H1 (cell line): ENCODE measurements around the gene EIF3B. TPM values are rescaled to one million over a fixed set of nuclear protein-coding genes. Genes with fewer than 3 reads are reported as not detected.

Source experiments
- ASH2L ChIP-seq: fragments of 200-600, 300-600 bp; sonication (generic); IDR thresholded peaks from one replicate; pipeline ENCODE4 v1.7.1; 2017; ENCODE audit warnings: low read length
- BACH1 ChIP-seq: IDR thresholded peaks from 2 replicates; pipeline ENCODE4 v1.6.1; 2012; ENCODE audit warnings: low read length, improper control_type of control experiment
- CHD7 ChIP-seq: fragments of 300-600 bp; sonication (generic); IDR thresholded peaks from 2 replicates; pipeline ENCODE4 v1.7.1; 2012; ENCODE audit warnings: low read length, moderate library complexity, mild to moderate bottlenecking, inconsistent platforms; ENCODE audit not compliant: insufficient replicate concordance
- CTCF ChIP-seq, 3 experiments: IDR thresholded peaks; 1 replicate in 2 of 3; 2 replicates in 1 of 3; pipeline versions ENCODE4 v1.5.1 to v1.6.1; 2011; ENCODE audit warnings: low read length in 3 of 3, mild to moderate bottlenecking in 3 of 3, inconsistent platforms in 2 of 3, low read depth in 1 of 3, moderate library complexity in 1 of 3; ENCODE audit not compliant: insufficient read depth in 1 of 3; ENCODE audit errors: control extremely low read depth in 1 of 3
- FOSL1 ChIP-seq: IDR thresholded peaks from 2 replicates; pipeline ENCODE4 v1.6.1; 2011; ENCODE audit warnings: mild to moderate bottlenecking, low read depth, low read length, moderate library complexity; ENCODE audit not compliant: insufficient read depth
- MAFK ChIP-seq: IDR thresholded peaks from 2 replicates; pipeline ENCODE4 v1.6.1; 2012; ENCODE audit warnings: low read depth, mild to moderate bottlenecking, improper control_type of control experiment, low read length
- PHF8 ChIP-seq: fragments of 200-600 bp; sonication (generic); conservative IDR thresholded peaks from 2 replicates; pipeline ENCODE4 v1.7.1; 2012; ENCODE audit warnings: low read depth, mild to moderate bottlenecking, inconsistent platforms, low read length, moderate library complexity
- SIX5 ChIP-seq: IDR thresholded peaks from 2 replicates; pipeline ENCODE4 v1.6.1; 2011; ENCODE audit warnings: mild to moderate bottlenecking, low read depth, low read length
- TAF1 ChIP-seq: IDR thresholded peaks from 2 replicates; pipeline ENCODE4 v1.6.1; 2011; ENCODE audit warnings: mild to moderate bottlenecking, low read depth, low read length
- TEAD4 ChIP-seq: IDR thresholded peaks from 2 replicates; pipeline ENCODE4 v1.6.1; 2012; ENCODE audit warnings: low read depth, low read length, inconsistent platforms, mixed read lengths
- polyA plus RNA-seq, 7 experiments: library from polyadenylated mRNA; depleted of rRNA in 3 of 7; stranded (reverse) in 5 of 7; unstranded in 2 of 7; fragments of >200 nt in 5 of 7; fragments of 200-250 nt in 2 of 7; gene quantifications; 1 replicate in 5 of 7; 2 replicates in 1 of 7; 4 replicates in 1 of 7; pipeline versions ENCODE4 v1.2.1 to v1.2.3, GENCODE V29; 2011 to 2013; ENCODE audit warnings: missing spikeins in 2 of 7, mixed read lengths in 2 of 7
- total RNA-seq: library from RNA; stranded (reverse); fragmentation: NEBNext Ultra II Directional; extraction: Animal tissue kit (Norgen Biotek cat#: 25700); gene quantifications from 2 replicates; pipeline ENCODE4 v1.2.1, GENCODE V29; 2021

EIF3B gene
- total and polyA plus RNA-seq, 2 of the 8 experiments (the other 6 are each of a cell fraction or from before 2014, with no cell fraction given), result 167 to 316 TPM

- TF ChIP-seq CHD7, result no peak
- no peak for TF ChIP-seq MAFK
- TF ChIP-seq BACH1, result no peak
- TF ChIP-seq CTCF (IDR thresholded peaks at IDR 0.05; ENCODE audit: control extremely low read depth in 1 of 3, insufficient read depth in 1 of 3, low read depth in 1 of 3, low read length in 3 of 3), result no peak
- TF ChIP-seq TAF1, result no peak
- no peak for TF ChIP-seq TEAD4
- TF ChIP-seq SIX5, result no peak
- no peak for TF ChIP-seq ASH2L
- no peak for TF ChIP-seq PHF8
- TF ChIP-seq FOSL1, result no peak
Observed at GRCh38 chr7:2425749-2426148, 71.1 kb downstream of the EIF3B start (continued).
